Sigmoid colon (tissue), 7 donors: Measurements from ENCODE around the gene OPRD1. TPM values are rescaled to one million over a fixed set of nuclear protein-coding genes. Genes with fewer than 3 reads are reported as not detected.
"Not testable (repeated sequence)": the region's sequence is repeated elsewhere in the genome, so short reads cannot be mapped to it uniquely, and the experiment has no call there.

Source experiments
- DNase-seq: peaks from one replicate; pipeline ENCODE4 v3.0.0-alpha.2; 2019
- H3K27ac ChIP-seq, 4 donors: fragments of 200-600 bp; sonication (generic); one replicate each; pipeline ENCODE4 v1.5.1; 2016 to 2019; ENCODE audit warnings: mild to moderate bottlenecking in 1 of 4
- H3K27me3 ChIP-seq, 3 donors: fragments of 200-600 bp; sonication (generic); one replicate each; pipeline ENCODE4 v1.5.1; 2019; ENCODE audit warnings: mild to moderate bottlenecking in 1 of 3
- H3K36me3 ChIP-seq, 4 donors: fragments of 200-600 bp; sonication (generic); one replicate each; pipeline ENCODE4 v1.5.1; 2016 to 2019
- H3K4me1 ChIP-seq, 4 donors: fragments of 200-600 bp; sonication (generic); one replicate each; pipeline ENCODE4 v1.5.1; 2017 to 2019
- H3K4me3 ChIP-seq, 4 donors: fragments of 200-600 bp; sonication (generic); one replicate each; pipeline ENCODE4 v1.5.1; 2017 to 2019; ENCODE audit warnings: mild to moderate bottlenecking in 2 of 4, moderate library complexity in 1 of 4
- H3K9me3 ChIP-seq, 4 donors: fragments of 200-600 bp in 3 of 4; sonication (generic) in 3 of 4; one replicate each; pipeline versions ENCODE4 v1.5.1 to v1.6.1; 2013 to 2019
- CTCF ChIP-seq, 4 experiments: fragments of 450-650 bp in 3 of 4; fragments of 200-600 bp in 1 of 4; IDR thresholded peaks; one replicate each; pipeline ENCODE4 v1.5.1; 2016 to 2019; ENCODE audit warnings: antibody characterized with exemption in 4 of 4, mild to moderate bottlenecking in 3 of 4, moderate library complexity in 2 of 4
- EP300 ChIP-seq, 4 donors: sonication (generic); formaldehyde crosslinking; IDR thresholded peaks; one replicate each; pipeline ENCODE4 v1.6.1; 2017; ENCODE audit warnings: antibody characterized with exemption in 4 of 4
- POLR2A ChIP-seq, 2 donors: fragments of 450-650 bp; IDR thresholded peaks; one replicate each; pipeline ENCODE4 v1.6.1; 2016; ENCODE audit warnings: antibody characterized with exemption in 2 of 2, mild to moderate bottlenecking in 2 of 2, moderate library complexity in 2 of 2
- POLR2AphosphoS5 ChIP-seq, 4 donors: sonication (generic); formaldehyde crosslinking; IDR thresholded peaks; one replicate each; pipeline ENCODE4 v1.6.1; 2017; ENCODE audit warnings: antibody characterized with exemption in 4 of 4
- WGBS, 2 donors: extraction: QIAGEN DNeasy Blood & Tissue Kit; methylation state at CpG; one replicate each; pipeline ENCODE4 v1.1.7; 2013; 5-methylcytosine and 5-hydroxymethylcytosine counted together
- intact Hi-C: fragments of 100-400 bp; cut with DNase I; formaldehyde crosslinking; loops from one replicate; pipeline ENCODE4 v1.15.1; 2023
- polyA plus RNA-seq, 3 donors: library from polyadenylated mRNA; stranded (reverse); fragments of 200-250 nt; gene quantifications; one replicate each; pipeline ENCODE4 v1.2.3, GENCODE V29; 2013
- total RNA-seq, 4 donors: library from RNA; depleted of rRNA; stranded (reverse); fragments of >200 nt; gene quantifications; one replicate each; pipeline ENCODE4 v1.1.0, GENCODE V29; 2016
- donor health status: healthy with polysubstance abuse.
- donor health status: Bipolar disorder and iron deficiency.
- donor health status: healthy.

Gene OPRD1
- total and polyA plus RNA-seq, 7 donors: under 0.01 to 1.8 (median 0.42) TPM; not detected in 1

- H3K27me3 ChIP-seq: no peaks in the 10 kb centered on the region
- 53 to 54% methylated on average over 4 of the region's 4 CpGs for WGBS, 2 donors
- H3K36me3 ChIP-seq: no peaks in the 10 kb centered on the region
- H3K4me3 ChIP-seq: no peak overlapping the region
- intact Hi-C loops: no loop called here
- no peak overlapping the region for H3K27ac ChIP-seq
- no peak for TF ChIP-seq POLR2A (IDR thresholded peaks at IDR 0.05)
- TF ChIP-seq POLR2AphosphoS5 (IDR thresholded peaks at IDR 0.05): no peak
- no peak for TF ChIP-seq CTCF (IDR thresholded peaks at IDR 0.05)
- no peak for TF ChIP-seq EP300 (IDR thresholded peaks at IDR 0.05)
- no peaks in the 10 kb centered on the region for H3K9me3 ChIP-seq
- no peaks in the 10 kb centered on the region for H3K4me1 ChIP-seq
- no peak for DNase-seq
Measured at GRCh38 chr1:28835237-28835650, 23.3 kb downstream of the OPRD1 start.

- Histone ChIP-seq H3K27ac (no peak overlapping the region), H3K27me3 (no peaks in the 10 kb centered on the region), H3K36me3 (no peaks in the 10 kb centered on the region), H3K4me1 (no peaks in the 10 kb centered on the region), H3K4me3 (no peak overlapping the region), H3K9me3 (no peaks in the 10 kb centered on the region)
- TF ChIP-seq POLR2AphosphoS5 (IDR thresholded peaks at IDR 0.05) (no peak), EP300 (IDR thresholded peaks at IDR 0.05) (no peak), CTCF (IDR thresholded peaks at IDR 0.05) (no peak)
- DNase-seq: no peak
- 95% methylated on average over 15 of the region's 15 CpGs for WGBS, 2 donors
- intact Hi-C loops: no loop called here
Measured at GRCh38 chr1:28836421-28836956, 24.5 kb downstream of the OPRD1 start.

- no peaks in the 10 kb centered on the region for H3K9me3 ChIP-seq
- no peaks in the 10 kb centered on the region for H3K27me3 ChIP-seq
- TF ChIP-seq EP300 (IDR thresholded peaks at IDR 0.05) (no peak), POLR2A (IDR thresholded peaks at IDR 0.05) (no peak), POLR2AphosphoS5 (IDR thresholded peaks at IDR 0.05) (no peak), CTCF (IDR thresholded peaks at IDR 0.05) (no peak)
- DNase-seq: no peak
- no peaks in the 10 kb centered on the region for H3K4me1 ChIP-seq
- no peaks in the 10 kb centered on the region for H3K36me3 ChIP-seq
- H3K4me3 ChIP-seq: no peak overlapping the region
- intact Hi-C loops: no loop called here
- 84 to 88% methylated on average over 8 of the region's 8 CpGs for WGBS, 2 donors
- H3K27ac ChIP-seq: no peak overlapping the region
Measured at GRCh38 chr1:28840928-28841544, 29.1 kb downstream of the OPRD1 start.

GRCh38 chr1:28845786-28846543, 34.0 kb downstream of the OPRD1 start:
- no peak for TF ChIP-seq CTCF (IDR thresholded peaks at IDR 0.05)
- no peak for TF ChIP-seq POLR2AphosphoS5 (IDR thresholded peaks at IDR 0.05)
- TF ChIP-seq POLR2A (IDR thresholded peaks at IDR 0.05): no peak
- no peak for TF ChIP-seq EP300 (IDR thresholded peaks at IDR 0.05)
- Histone ChIP-seq H3K4me1 (no peaks in the 10 kb centered on the region), H3K36me3 (no peaks in the 10 kb centered on the region), H3K4me3 (no peak overlapping the region), H3K9me3 (no peaks in the 10 kb centered on the region), H3K27me3 (no peaks in the 10 kb centered on the region), H3K27ac (no peak overlapping the region)
- 75 to 78% methylated on average over 8 of the region's 8 CpGs for WGBS, 2 donors
- no peak for DNase-seq
- intact Hi-C loops: no loop called here

- H3K4me3 ChIP-seq, H3K9me3 ChIP-seq, intact Hi-C loops, DNase-seq, H3K27ac ChIP-seq, H3K27me3 ChIP-seq, H3K36me3 ChIP-seq, H3K4me1 ChIP-seq: not testable (repeated sequence)
- 68 to 87% methylated on average over 6 of the region's 6 CpGs for WGBS, 2 donors
Measured at GRCh38 chr1:28847207-28847606, 35.2 kb downstream of the OPRD1 start.
